ENCODE measurements around the gene OLFML3. TPM values are rescaled to one million over a fixed set of nuclear protein-coding genes. Genes with fewer than 3 reads are reported as not detected.

The OLFML3 gene
- total and polyA plus RNA-seq, 2 of the 8 experiments (the other 6 are each of a cell fraction or from before 2014, with no cell fraction given) = 56.0 to 72.3 TPM

DNA sequence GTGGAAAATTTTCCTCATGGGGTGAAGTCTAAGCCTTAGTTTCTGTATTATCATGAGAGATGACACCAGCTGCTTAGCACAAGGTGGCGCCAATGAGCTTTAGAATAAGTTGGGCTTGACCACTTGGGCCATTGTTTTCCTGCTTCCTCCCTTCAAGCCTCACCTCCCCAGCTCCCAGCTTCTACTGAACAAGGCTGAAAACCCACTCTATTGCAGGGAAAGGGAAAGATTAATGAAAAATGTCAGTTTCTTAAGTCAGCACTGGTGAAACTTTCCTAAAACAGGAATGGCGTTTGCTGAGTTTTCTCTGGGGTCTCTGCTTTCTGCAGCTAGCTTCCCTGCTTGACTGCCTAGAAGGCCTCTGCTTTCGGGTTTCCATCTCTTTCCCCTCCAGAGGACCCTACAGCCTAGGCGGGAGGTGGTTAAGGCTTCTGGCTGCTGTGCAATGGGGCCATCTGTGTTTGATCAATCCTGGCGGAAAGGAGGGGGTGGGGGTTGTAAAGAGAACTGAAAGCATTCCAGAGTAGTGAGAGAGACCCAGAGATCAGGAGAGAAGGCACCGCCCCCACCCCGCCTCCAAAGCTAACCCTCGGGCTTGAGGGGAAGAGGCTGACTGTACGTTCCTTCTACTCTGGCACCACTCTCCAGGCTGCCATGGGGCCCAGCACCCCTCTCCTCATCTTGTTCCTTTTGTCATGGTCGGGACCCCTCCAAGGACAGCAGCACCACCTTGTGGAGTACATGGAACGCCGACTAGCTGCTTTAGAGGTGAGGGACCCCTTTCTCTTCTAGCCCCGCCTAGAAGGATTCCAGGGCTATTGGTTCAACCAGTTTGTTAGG, at the start of gene OLFML3 (continued):
- TF ChIP-seq, protein P1, sequence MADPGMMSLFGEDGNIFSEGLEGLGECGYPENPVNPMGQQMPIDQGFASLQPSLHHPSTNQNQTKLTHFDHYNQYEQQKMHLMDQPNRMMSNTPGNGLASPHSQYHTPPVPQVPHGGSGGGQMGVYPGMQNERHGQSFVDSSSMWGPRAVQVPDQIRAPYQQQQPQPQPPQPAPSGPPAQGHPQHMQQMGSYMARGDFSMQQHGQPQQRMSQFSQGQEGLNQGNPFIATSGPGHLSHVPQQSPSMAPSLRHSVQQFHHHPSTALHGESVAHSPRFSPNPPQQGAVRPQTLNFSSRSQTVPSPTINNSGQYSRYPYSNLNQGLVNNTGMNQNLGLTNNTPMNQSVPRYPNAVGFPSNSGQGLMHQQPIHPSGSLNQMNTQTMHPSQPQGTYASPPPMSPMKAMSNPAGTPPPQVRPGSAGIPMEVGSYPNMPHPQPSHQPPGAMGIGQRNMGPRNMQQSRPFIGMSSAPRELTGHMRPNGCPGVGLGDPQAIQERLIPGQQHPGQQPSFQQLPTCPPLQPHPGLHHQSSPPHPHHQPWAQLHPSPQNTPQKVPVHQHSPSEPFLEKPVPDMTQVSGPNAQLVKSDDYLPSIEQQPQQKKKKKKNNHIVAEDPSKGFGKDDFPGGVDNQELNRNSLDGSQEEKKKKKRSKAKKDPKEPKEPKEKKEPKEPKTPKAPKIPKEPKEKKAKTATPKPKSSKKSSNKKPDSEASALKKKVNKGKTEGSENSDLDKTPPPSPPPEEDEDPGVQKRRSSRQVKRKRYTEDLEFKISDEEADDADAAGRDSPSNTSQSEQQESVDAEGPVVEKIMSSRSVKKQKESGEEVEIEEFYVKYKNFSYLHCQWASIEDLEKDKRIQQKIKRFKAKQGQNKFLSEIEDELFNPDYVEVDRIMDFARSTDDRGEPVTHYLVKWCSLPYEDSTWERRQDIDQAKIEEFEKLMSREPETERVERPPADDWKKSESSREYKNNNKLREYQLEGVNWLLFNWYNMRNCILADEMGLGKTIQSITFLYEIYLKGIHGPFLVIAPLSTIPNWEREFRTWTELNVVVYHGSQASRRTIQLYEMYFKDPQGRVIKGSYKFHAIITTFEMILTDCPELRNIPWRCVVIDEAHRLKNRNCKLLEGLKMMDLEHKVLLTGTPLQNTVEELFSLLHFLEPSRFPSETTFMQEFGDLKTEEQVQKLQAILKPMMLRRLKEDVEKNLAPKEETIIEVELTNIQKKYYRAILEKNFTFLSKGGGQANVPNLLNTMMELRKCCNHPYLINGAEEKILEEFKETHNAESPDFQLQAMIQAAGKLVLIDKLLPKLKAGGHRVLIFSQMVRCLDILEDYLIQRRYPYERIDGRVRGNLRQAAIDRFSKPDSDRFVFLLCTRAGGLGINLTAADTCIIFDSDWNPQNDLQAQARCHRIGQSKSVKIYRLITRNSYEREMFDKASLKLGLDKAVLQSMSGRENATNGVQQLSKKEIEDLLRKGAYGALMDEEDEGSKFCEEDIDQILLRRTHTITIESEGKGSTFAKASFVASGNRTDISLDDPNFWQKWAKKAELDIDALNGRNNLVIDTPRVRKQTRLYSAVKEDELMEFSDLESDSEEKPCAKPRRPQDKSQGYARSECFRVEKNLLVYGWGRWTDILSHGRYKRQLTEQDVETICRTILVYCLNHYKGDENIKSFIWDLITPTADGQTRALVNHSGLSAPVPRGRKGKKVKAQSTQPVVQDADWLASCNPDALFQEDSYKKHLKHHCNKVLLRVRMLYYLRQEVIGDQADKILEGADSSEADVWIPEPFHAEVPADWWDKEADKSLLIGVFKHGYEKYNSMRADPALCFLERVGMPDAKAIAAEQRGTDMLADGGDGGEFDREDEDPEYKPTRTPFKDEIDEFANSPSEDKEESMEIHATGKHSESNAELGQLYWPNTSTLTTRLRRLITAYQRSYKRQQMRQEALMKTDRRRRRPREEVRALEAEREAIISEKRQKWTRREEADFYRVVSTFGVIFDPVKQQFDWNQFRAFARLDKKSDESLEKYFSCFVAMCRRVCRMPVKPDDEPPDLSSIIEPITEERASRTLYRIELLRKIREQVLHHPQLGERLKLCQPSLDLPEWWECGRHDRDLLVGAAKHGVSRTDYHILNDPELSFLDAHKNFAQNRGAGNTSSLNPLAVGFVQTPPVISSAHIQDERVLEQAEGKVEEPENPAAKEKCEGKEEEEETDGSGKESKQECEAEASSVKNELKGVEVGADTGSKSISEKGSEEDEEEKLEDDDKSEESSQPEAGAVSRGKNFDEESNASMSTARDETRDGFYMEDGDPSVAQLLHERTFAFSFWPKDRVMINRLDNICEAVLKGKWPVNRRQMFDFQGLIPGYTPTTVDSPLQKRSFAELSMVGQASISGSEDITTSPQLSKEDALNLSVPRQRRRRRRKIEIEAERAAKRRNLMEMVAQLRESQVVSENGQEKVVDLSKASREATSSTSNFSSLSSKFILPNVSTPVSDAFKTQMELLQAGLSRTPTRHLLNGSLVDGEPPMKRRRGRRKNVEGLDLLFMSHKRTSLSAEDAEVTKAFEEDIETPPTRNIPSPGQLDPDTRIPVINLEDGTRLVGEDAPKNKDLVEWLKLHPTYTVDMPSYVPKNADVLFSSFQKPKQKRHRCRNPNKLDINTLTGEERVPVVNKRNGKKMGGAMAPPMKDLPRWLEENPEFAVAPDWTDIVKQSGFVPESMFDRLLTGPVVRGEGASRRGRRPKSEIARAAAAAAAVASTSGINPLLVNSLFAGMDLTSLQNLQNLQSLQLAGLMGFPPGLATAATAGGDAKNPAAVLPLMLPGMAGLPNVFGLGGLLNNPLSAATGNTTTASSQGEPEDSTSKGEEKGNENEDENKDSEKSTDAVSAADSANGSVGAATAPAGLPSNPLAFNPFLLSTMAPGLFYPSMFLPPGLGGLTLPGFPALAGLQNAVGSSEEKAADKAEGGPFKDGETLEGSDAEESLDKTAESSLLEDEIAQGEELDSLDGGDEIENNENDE (IDR thresholded peaks at IDR 0.05; ENCODE audit: insufficient replicate concordance, low read length) = no peak
- TF ChIP-seq PHF8 (conservative IDR thresholded peaks at IDR 0.05; ENCODE audit: low read depth, low read length) (no peak), KDM4A (IDR thresholded peaks at IDR 0.05; ENCODE audit: low read depth, low read length, severe bottlenecking) (no peak), SIN3A (conservative IDR thresholded peaks at IDR 0.05 in 1 of 2, IDR thresholded peaks at IDR 0.05 in 1 of 2; ENCODE audit: low read depth in 1 of 2, low read length in 2 of 2) (0 out of 4 replicates have a peak, but pooled peaks of 1 of the 2 experiments have one; percentile 19), RBBP5 (IDR thresholded peaks at IDR 0.05; ENCODE audit: borderline replicate concordance, low read depth, low read length) (peak; percentile 76; the same call in 1 of the 2 replicates), BACH1 (IDR thresholded peaks at IDR 0.05; ENCODE audit: low read length) (no peak), ZNF274 (IDR thresholded peaks at IDR 0.05; ENCODE audit: borderline replicate concordance, extremely low read depth, low read length) (no peak), SIRT6 (IDR thresholded peaks at IDR 0.05; ENCODE audit: low read length) (no peak)
- TF ChIP-seq, protein P2, sequence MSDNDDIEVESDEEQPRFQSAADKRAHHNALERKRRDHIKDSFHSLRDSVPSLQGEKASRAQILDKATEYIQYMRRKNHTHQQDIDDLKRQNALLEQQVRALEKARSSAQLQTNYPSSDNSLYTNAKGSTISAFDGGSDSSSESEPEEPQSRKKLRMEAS (IDR thresholded peaks at IDR 0.05) = peak; percentile 22; the same call in 1 of the 2 replicates

Data from H1 (cell line).